Liver (tissue), 9 donors: ENCODE measurements around the gene KRTAP4-2. TPM values are rescaled to one million over a fixed set of nuclear protein-coding genes. Genes with fewer than 3 reads are reported as not detected.
"Not testable (repeated sequence)": the region's sequence is repeated elsewhere in the genome, so short reads cannot be mapped to it uniquely, and the experiment has no call there.

Source experiments
- DNase-seq: peaks from one replicate; pipeline ENCODE4 v3.0.0-alpha.2; 2017; ENCODE audit warnings: low spot score
- H3K27ac ChIP-seq, 2 donors: one replicate each; pipeline ENCODE4 v1.7.0; 2013; ENCODE audit warnings: inconsistent platforms in 2 of 2, low read length in 2 of 2, control low read depth in 1 of 2, low read depth in 1 of 2, mild to moderate bottlenecking in 1 of 2
- H3K27me3 ChIP-seq, 4 donors: one replicate each; pipeline versions ENCODE4 v1.6.1 to v1.7.0; 2013; ENCODE audit warnings: low read length in 3 of 4, inconsistent platforms in 1 of 4, mild to moderate bottlenecking in 1 of 4, moderate library complexity in 1 of 4; ENCODE audit not compliant: control insufficient read depth in 4 of 4, insufficient read depth in 4 of 4
- H3K36me3 ChIP-seq, 4 donors: one replicate each; pipeline versions ENCODE4 v1.6.1 to v1.7.0; 2013; ENCODE audit warnings: low read length in 3 of 4, mild to moderate bottlenecking in 3 of 4, low read depth in 1 of 4, moderate library complexity in 1 of 4; ENCODE audit not compliant: control insufficient read depth in 4 of 4, insufficient read depth in 3 of 4
- H3K4me1 ChIP-seq, 4 donors: one replicate each; pipeline versions ENCODE4 v1.6.1 to v1.7.0; 2013; ENCODE audit warnings: low read length in 3 of 4, mild to moderate bottlenecking in 3 of 4, moderate library complexity in 1 of 4; ENCODE audit not compliant: control insufficient read depth in 4 of 4, insufficient read depth in 4 of 4
- H3K4me3 ChIP-seq, 3 donors: one replicate each; pipeline versions ENCODE4 v1.6.1 to v1.7.0; 2013; ENCODE audit warnings: low read length in 3 of 3, control low read depth in 1 of 3, low read depth in 1 of 3, mild to moderate bottlenecking in 1 of 3
- H3K9ac ChIP-seq, 2 donors: one replicate each; pipeline ENCODE4 v1.7.0; 2013; ENCODE audit warnings: low read length in 2 of 2, mild to moderate bottlenecking in 2 of 2, moderate library complexity in 2 of 2, control low read depth in 1 of 2, low read depth in 1 of 2
- H3K9me3 ChIP-seq, 4 donors: one replicate each; pipeline versions ENCODE4 v1.6.1 to v1.7.0; 2013; ENCODE audit warnings: low read length in 3 of 4; ENCODE audit not compliant: control insufficient read depth in 4 of 4
- ATF3 ChIP-seq: IDR thresholded peaks from 2 replicates; pipeline ENCODE4 v1.6.1; 2016; ENCODE audit warnings: antibody characterized with exemption
- CTCF ChIP-seq: fragments of 150-350 bp; IDR thresholded peaks from 2 replicates; pipeline ENCODE4 v1.5.1; 2017; ENCODE audit warnings: improper control_type of control experiment, low read depth, low read length; ENCODE audit not compliant: missing input control
- EGR1 ChIP-seq, 2 donors: IDR thresholded peaks; 2 replicates each; pipeline ENCODE4 v1.6.1; 2016 to 2018; ENCODE audit warnings: antibody characterized with exemption in 2 of 2, low read depth in 2 of 2
- FOXA1 ChIP-seq: IDR thresholded peaks from 2 replicates; pipeline ENCODE4 v1.6.1; 2016; ENCODE audit warnings: antibody characterized with exemption
- FOXA2 ChIP-seq: IDR thresholded peaks from 2 replicates; pipeline ENCODE4 v1.6.1; 2016; ENCODE audit warnings: antibody characterized with exemption
- GABPA ChIP-seq, 2 donors: IDR thresholded peaks in 1 of 2; conservative IDR thresholded peaks in 1 of 2; 2 replicates each; pipeline ENCODE4 v1.6.1; 2016; ENCODE audit warnings: antibody characterized with exemption in 2 of 2, mild to moderate bottlenecking in 1 of 2, moderate library complexity in 1 of 2
- HNF4A ChIP-seq, 2 donors: conservative IDR thresholded peaks; 2 replicates each; pipeline ENCODE4 v1.6.1; 2016; ENCODE audit warnings: antibody characterized with exemption in 2 of 2, mild to moderate bottlenecking in 2 of 2
- HNF4G ChIP-seq: IDR thresholded peaks from 2 replicates; pipeline ENCODE4 v1.6.1; 2016; ENCODE audit warnings: antibody characterized with exemption
- MAX ChIP-seq: IDR thresholded peaks from 2 replicates; pipeline ENCODE4 v1.6.1; 2016; ENCODE audit warnings: antibody characterized with exemption
- NR2F2 ChIP-seq: IDR thresholded peaks from 2 replicates; pipeline ENCODE4 v1.6.1; 2016; ENCODE audit warnings: antibody characterized with exemption
- RAD21 ChIP-seq, 2 donors: IDR thresholded peaks; 2 replicates each; pipeline ENCODE4 v1.6.1; 2016; ENCODE audit warnings: antibody characterized with exemption in 2 of 2, mild to moderate bottlenecking in 2 of 2
- RXRA ChIP-seq, 2 donors: IDR thresholded peaks; 2 replicates each; pipeline ENCODE4 v1.6.1; 2017 to 2018; ENCODE audit warnings: antibody characterized with exemption in 2 of 2, mild to moderate bottlenecking in 1 of 2
- SP1 ChIP-seq: IDR thresholded peaks from 2 replicates; pipeline ENCODE4 v1.6.1; 2018; ENCODE audit warnings: antibody characterized with exemption, mild to moderate bottlenecking
- ZBTB33 ChIP-seq: IDR thresholded peaks from 2 replicates; pipeline ENCODE4 v1.6.1; 2016; ENCODE audit warnings: antibody characterized with exemption
- WGBS: extraction: QIAGEN DNeasy Blood & Tissue Kit; methylation state at CpG from one replicate; pipeline ENCODE4 v1.1.7; 2013; 5-methylcytosine and 5-hydroxymethylcytosine counted together
- polyA plus RNA-seq, 2 donors: library from polyadenylated mRNA; stranded (reverse) in 1 of 2; unstranded in 1 of 2; fragments of 200-250 nt in 1 of 2; fragments of >200 nt in 1 of 2; fragmentation: Nextera tagmentation in 1 of 2; extraction: Ambion mirVana in 1 of 2; gene quantifications; one replicate each; pipeline versions ENCODE4 v1.2.1 to v1.2.3, GENCODE V29; 2013 to 2015
- total RNA-seq, 2 donors: library from RNA; depleted of rRNA; stranded (reverse); fragments of >200 nt; gene quantifications; one replicate each; pipeline ENCODE4 v1.2.3, GENCODE V29; 2014
- donor health status: healthy.
- donor health status: healthy.
- donor health status: healthy.
- donor health status: healthy.
- donor health status: healthy.

Gene KRTAP4-2
- total and polyA plus RNA-seq, 4 donors: not detected

- Histone ChIP-seq H3K4me3 (no peak within 1 kb of the TSS), H3K9ac (no peak within 1 kb of the TSS), H3K9me3 (peaks cover 5 to 27% (median 11%) of the 10 kb centered on the region in 4 donors), H3K36me3 (no peaks in the 10 kb centered on the region), H3K27me3 (peaks cover 0 to 4% (median under 1%) of the 10 kb centered on the region in 4 donors), H3K4me1 (no peaks in the 10 kb centered on the region), H3K27ac (no peak within 1 kb of the TSS)
- 82% methylated on average over 6 of the region's 6 CpGs for WGBS
- TF ChIP-seq RAD21 (IDR thresholded peaks at IDR 0.05) (no peak), HNF4A (conservative IDR thresholded peaks at IDR 0.05) (no peak), RXRA (IDR thresholded peaks at IDR 0.05) (no peak), SP1 (no peak), NR2F2 (no peak), EGR1 (IDR thresholded peaks at IDR 0.05; ENCODE audit: low read depth in 2 of 2) (no peak)
- DNase-seq: no peak
Measured at GRCh38 chr17:41140360-41141131, 37.5 kb downstream of the KRTAP4-2 start, which contains the start of gene KRTAP4-6. Gene KRTAP4-6, minus strand, starts transcription at chr17:41140544. Its CDS starts 57 bp downstream, at chr17:41140487.

- H3K27ac ChIP-seq, H3K4me1 ChIP-seq, H3K27me3 ChIP-seq, H3K36me3 ChIP-seq, DNase-seq, H3K4me3 ChIP-seq, H3K9ac ChIP-seq: not testable (repeated sequence)
- 84% methylated on average over 12 of the region's 12 CpGs for WGBS
- H3K9me3 ChIP-seq: peaks cover 5 to 27% (median 11%) of the 10 kb centered on the region in 4 donors
Measured at GRCh38 chr17:41139865-41140264, 38.2 kb downstream of the KRTAP4-2 start.

GRCh38 chr17:41133880-41134735, 43.9 kb downstream of the KRTAP4-2 start:
- Histone ChIP-seq H3K4me3 (no peak overlapping the region), H3K27ac (no peak overlapping the region), H3K9me3 (peaks cover 0 to 4% (median 0%) of the 10 kb centered on the region in 4 donors), H3K4me1 (no peaks in the 10 kb centered on the region), H3K27me3 (peaks cover 0 to 2% (median 0%) of the 10 kb centered on the region in 4 donors), H3K9ac (no peak overlapping the region), H3K36me3 (no peaks in the 10 kb centered on the region)
- WGBS: 76% methylated on average over 2 of the region's 2 CpGs
- DNase-seq: no peak
- TF ChIP-seq CTCF (no peak), FOXA2 (no peak), HNF4G (no peak), NR2F2 (no peak), MAX (no peak), RXRA (IDR thresholded peaks at IDR 0.05) (no peak), GABPA (IDR thresholded peaks at IDR 0.05 in 1 of 2, conservative IDR thresholded peaks at IDR 0.05 in 1 of 2) (no peak), FOXA1 (no peak), ATF3 (no peak), ZBTB33 (no peak)
